ENCODE results near the gene ITPKB. TPM values are rescaled to one million over a fixed set of nuclear protein-coding genes. Genes with fewer than 3 reads are reported as not detected.
"Not testable (repeated sequence)": the region's sequence is repeated elsewhere in the genome, so short reads cannot be mapped to it uniquely, and the experiment has no call there.

ITPKB gene
- total RNA-seq, 2 donors from 2014 or later, result 37.5 to 51.3 TPM

DNA sequence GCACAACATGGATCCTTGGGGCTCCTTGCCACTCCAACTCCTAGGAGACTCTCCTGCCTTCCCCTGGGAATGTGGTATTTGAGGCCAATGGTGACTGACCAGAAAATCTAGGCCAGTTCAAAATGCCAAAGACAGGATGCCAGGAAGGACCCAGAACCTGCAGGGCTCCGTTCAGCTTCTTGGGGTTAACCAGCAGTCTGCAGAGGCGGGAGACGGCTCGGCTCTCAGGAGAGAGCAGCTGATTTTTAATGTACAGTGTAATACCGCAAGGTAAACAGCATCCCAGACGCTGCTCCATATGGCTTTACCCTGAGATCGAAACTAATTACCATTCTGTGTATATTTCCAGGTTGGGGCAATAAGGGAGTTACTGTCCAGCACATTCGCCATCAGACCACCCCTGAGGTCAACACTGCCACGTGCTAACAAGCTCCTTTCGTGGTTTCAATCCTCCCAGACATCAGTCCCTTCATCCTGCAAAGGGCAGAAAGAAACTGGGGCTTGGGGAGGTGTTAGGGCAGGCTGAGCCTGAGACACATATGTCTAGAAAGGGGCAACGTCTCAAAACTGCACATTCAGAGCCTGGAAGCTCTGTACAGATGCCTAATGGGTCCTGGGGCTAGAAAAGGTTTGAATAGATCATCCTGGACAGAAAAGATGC lies 16.7 kb downstream of the ITPKB start:
- H3K36me3 Mint-ChIP-seq, result peaks cover 14 to 52% of the 10 kb centered on the region in 2 donors
- no peaks in the 10 kb centered on the region for H3K9me3 Mint-ChIP-seq
- peak overlapping the region; percentile 82 to 98 for H3K27ac Mint-ChIP-seq
- ATAC-seq, result no peak
- no peak for DNase-seq (ENCODE audit: low spot score in 2 of 2)

- not testable (repeated sequence) for H3K9me3 Mint-ChIP-seq; DNase-seq (ENCODE audit: low spot score in 2 of 2); ATAC-seq
- peaks cover 6 to 37% of the 10 kb centered on the region in 2 donors for H3K36me3 Mint-ChIP-seq
- H3K27ac Mint-ChIP-seq, result peak overlapping the region; percentile 14 to 53
These were observed 18.5 kb downstream of the ITPKB start for GRCh38 chr1:226720574-226720973.

DNA sequence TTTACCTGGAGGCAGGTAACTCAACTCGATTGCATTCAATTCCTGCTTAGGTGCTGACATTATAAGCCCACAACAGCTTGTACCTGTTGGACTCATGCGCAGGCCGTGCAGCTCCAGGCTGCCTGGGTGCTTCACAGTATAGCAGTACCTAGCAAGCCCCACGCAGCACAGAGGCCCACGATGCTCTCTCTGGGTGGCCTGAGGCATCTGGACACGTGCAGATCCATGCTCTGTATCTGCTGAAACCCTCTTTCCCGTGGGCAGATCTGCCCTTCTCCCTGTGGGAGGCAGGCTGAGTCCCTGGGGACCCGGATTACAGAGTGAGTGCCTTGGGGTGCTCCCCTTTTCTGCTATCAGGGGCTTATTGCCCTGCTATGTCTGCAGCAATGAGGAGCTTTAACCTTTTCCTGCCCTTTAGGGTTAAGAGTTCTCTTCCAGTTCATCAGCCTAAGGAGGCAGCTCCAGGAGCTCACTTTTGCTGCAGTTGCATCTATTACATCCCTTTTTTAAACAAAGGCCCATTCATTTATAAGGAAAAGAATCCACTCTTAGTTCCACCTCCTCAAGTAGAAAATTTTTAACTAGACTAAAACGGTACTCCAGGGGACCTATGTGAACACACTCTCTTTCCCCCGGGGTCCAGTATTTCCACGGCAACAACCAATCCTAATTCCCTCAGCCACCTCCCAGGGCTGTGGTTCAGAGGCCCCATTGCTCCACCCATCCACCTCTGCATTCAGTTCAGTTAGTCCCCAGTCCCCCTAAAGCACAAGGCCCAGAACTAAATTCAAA lies 19.3 kb downstream of the ITPKB start:
- ATAC-seq (no peak), DNase-seq (ENCODE audit: low spot score in 2 of 2) (no peak)
- Mint-ChIP-seq H3K36me3 (peaks cover 10 to 38% of the 10 kb centered on the region in 2 donors), H3K27ac (peak overlapping the region; percentile 53 to 88), H3K9me3 (no peaks in the 10 kb centered on the region)

DNA sequence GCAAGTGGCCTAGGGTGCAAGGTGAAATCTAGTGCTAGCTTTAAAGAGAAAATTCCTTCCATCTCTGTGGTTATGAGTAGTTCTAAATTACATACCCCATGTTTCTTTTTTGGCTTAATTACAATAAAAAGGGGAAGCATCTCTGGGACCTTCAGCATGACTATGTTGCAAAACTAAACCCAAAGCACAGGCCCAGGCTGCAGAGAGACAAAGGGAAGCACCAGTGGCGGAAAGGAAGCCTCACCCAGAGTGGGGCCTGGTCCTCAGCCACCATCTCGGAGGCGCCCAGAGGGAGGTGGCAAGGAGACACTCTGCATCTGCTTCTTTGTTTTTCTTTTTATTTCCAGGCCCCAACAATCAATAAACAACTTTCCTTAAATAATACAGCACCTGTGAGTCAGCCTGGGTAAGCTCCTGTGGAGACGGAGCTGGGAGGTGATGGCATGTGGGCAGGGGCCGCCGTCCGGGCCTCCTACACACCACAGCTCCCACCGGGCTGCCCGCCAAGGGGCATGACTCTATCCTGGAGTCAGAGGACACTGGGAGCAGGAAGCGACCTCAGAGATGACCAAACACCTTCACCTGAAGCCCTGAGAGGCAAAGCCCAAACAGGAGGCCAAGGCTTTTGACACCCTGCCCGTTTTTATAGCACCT lies 21.7 kb downstream of the ITPKB start:
- peak; percentile 47 to 62 for ATAC-seq
- peaks cover 0 to 5% of the 10 kb centered on the region in 2 donors for H3K9me3 Mint-ChIP-seq
- H3K36me3 Mint-ChIP-seq, result peaks cover 9 to 42% of the 10 kb centered on the region in 2 donors
- peak overlapping the region; percentile 79 to 96 for H3K27ac Mint-ChIP-seq
- DNase-seq (ENCODE audit: low spot score in 2 of 2), result no peak

- peaks cover 9 to 42% of the 10 kb centered on the region in 2 donors for H3K36me3 Mint-ChIP-seq
These were observed 22.5 kb downstream of the ITPKB start for GRCh38 chr1:226716577-226716976.

DNA sequence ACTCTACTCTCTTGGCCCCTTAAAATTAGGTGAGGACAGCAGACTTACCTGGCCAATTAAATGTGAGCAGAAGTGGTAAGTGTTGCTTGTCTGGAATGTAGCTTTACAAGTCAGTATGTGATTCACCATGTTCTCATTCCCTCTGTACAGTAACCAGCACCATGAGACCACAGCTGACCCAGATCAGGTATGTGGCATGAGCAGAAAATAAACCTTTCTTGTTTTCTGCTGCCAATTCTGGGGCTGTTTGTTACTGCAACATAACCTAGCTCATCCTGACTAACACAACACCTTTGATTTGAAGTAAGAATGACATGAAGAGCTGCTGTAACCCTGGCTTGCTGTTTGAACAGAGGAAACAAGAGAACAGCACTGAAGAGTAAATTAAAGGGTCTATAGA lies 24.9 kb downstream of the ITPKB start:
- peaks cover 9 to 39% of the 10 kb centered on the region in 2 donors for H3K36me3 Mint-ChIP-seq
- DNase-seq (ENCODE audit: low spot score in 2 of 2), result no peak
- peak in 1 of 2 donors; percentile 49 for ATAC-seq
- peak overlapping the region in 1 of 2 donors; percentile 74 for H3K27ac Mint-ChIP-seq
- H3K9me3 Mint-ChIP-seq, result peaks cover 0 to 5% of the 10 kb centered on the region in 2 donors

More at GRCh38 chr1:226716577-226716976, 22.5 kb downstream of the ITPKB start:
- peaks cover 0 to 5% of the 10 kb centered on the region in 2 donors for H3K9me3 Mint-ChIP-seq
- H3K27ac Mint-ChIP-seq, result peak overlapping the region in 1 of 2 donors; percentile 79
- no peak for ATAC-seq
- no peak for DNase-seq (ENCODE audit: low spot score in 2 of 2)

DNA sequence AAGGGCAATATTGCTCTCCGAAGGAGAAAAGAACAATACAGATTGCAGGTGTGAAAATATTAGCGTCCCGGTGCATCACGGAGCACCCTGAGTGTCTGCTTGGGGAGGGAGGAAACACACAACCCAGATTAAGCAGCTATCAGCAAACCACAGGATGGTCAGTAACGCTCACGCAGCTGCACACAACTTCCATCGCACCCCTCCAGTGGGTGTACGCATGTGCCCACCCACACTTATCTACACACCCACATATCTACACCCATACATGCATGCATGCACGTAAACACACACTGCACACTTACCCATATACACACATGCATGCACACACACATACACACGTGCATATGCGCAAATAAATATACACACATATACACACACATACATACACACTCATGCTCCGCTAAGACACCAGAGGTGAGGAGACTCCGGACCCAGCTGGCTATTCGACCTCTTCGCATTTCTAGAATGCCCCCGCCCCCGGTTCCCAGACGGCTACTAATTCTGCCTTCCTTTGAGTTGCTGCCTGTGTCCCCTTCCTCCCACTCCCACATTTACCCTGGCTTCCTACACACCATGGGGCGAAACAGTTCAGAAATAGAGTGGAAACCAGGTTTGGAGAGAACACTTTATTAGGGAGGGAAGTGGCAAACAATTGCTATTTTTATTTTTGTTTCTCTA lies 26.2 kb downstream of the ITPKB start:
- Mint-ChIP-seq H3K9me3 (peaks cover 0 to 5% of the 10 kb centered on the region in 2 donors), H3K27ac (peak overlapping the region; percentile 72 to 74), H3K36me3 (peaks cover 9 to 36% of the 10 kb centered on the region in 2 donors)
- no peak for DNase-seq (ENCODE audit: low spot score in 2 of 2)
- ATAC-seq, result no peak

GRCh38 chr1:226711976-226712741 lies 26.9 kb downstream of the ITPKB start:
- Mint-ChIP-seq H3K9me3 (peaks cover 0 to 5% of the 10 kb centered on the region in 2 donors), H3K36me3 (peaks cover 9 to 37% of the 10 kb centered on the region in 2 donors), H3K27ac (peak overlapping the region; percentile 74 to 93)
- DNase-seq (ENCODE audit: low spot score in 2 of 2) (peak; percentile 61 to 68), ATAC-seq (peak; percentile 73 to 81)

GRCh38 chr1:226710501-226710900 lies 28.6 kb downstream of the ITPKB start:
- DNase-seq (ENCODE audit: low spot score in 2 of 2) (no peak), ATAC-seq (no peak)
- Mint-ChIP-seq H3K36me3 (peaks cover 13 to 44% of the 10 kb centered on the region in 2 donors), H3K9me3 (peaks cover 0 to 5% of the 10 kb centered on the region in 2 donors), H3K27ac (peak overlapping the region; percentile 74 to 99)

- H3K36me3 Mint-ChIP-seq, result peaks cover 10 to 43% of the 10 kb centered on the region in 2 donors
- peak overlapping the region; percentile 74 to 99 for H3K27ac Mint-ChIP-seq
- peaks cover 0 to 5% of the 10 kb centered on the region in 2 donors for H3K9me3 Mint-ChIP-seq
- no peak for DNase-seq (ENCODE audit: low spot score in 2 of 2)
- no peak for ATAC-seq
These were observed 29.1 kb downstream of the ITPKB start for GRCh38 chr1:226709953-226710352.

- Mint-ChIP-seq H3K27ac (peak overlapping the region; percentile 74 to 99), H3K9me3 (no peaks in the 10 kb centered on the region), H3K36me3 (peaks cover 4 to 39% of the 10 kb centered on the region in 2 donors)
- DNase-seq (ENCODE audit: low spot score in 2 of 2) (no peak), ATAC-seq (no peak)
These were observed 30.1 kb downstream of the ITPKB start for GRCh38 chr1:226708967-226709396.

- Mint-ChIP-seq H3K27ac (peak overlapping the region; percentile 74 to 99), H3K36me3 (peaks cover 4 to 32% of the 10 kb centered on the region in 2 donors), H3K9me3 (no peaks in the 10 kb centered on the region)
- peak; percentile 72 for ATAC-seq
- no peak for DNase-seq (ENCODE audit: low spot score in 2 of 2)
These were observed 30.7 kb downstream of the ITPKB start for GRCh38 chr1:226708342-226708780.

GRCh38 chr1:226706684-226707083 lies 32.4 kb downstream of the ITPKB start:
- Mint-ChIP-seq H3K36me3 (peaks cover 4 to 29% of the 10 kb centered on the region in 2 donors), H3K9me3 (no peaks in the 10 kb centered on the region), H3K27ac (no peak overlapping the region)
- ATAC-seq, result no peak
- DNase-seq (ENCODE audit: low spot score in 2 of 2), result no peak

- H3K36me3 Mint-ChIP-seq, result peaks cover 4 to 29% of the 10 kb centered on the region in 2 donors
- DNase-seq (ENCODE audit: low spot score in 2 of 2) (no peak), ATAC-seq (no peak)
These were observed 34.7 kb downstream of the ITPKB start for GRCh38 chr1:226704169-226704937.

More at GRCh38 chr1:226704169-226704937, 34.7 kb downstream of the ITPKB start:
- Mint-ChIP-seq H3K9me3 (no peaks in the 10 kb centered on the region), H3K27ac (peak overlapping the region; percentile 88 to 95)

Measured in activated naive CD4-positive, alpha-beta T cell treated with anti-CD3 and anti-CD28 coated beads, Interleukin-2, amount 50 U/mL, for 72 hours (primary cell).